ENCODE results near the gene MOK.

The MOK gene

DNA sequence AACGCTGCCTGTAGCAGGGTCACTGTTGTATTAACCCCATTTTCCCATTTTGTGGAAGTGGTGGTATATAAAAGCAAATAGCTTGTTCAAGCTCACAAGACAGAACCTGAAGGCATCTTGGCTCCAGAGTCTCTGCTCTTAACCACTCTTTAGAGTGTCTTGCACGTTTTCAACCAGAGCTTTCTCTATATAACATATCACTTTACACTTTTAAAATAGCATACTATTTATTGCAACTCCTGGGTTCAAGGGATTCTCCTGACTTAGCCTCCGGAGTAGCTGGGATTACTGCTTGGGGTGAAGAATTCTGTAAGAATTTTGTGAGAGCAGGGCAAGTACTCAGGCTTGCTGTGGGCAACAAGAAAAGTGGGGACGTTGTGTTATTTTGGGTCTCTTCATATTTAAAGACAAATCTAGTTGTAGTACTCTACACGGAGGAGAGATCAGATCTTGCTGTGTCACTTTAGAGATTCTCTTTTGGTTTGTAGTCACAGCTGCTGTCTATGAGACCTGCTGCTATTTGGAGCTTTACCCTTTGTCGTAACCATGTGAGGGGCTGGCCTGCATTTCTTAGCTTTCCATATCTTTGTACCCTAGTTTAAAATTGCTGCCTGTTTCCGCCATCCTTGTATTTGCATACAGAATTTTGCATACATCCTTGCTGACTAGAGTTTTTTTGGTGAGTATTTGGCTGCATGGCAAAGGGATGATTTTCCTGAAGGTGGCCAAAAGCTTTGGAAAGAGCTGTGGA lies 124.5 kb downstream of the MOK start:
- Histone ChIP-seq H2AFZ (ENCODE audit: low read depth) (no peak overlapping the region), H3K4me1 (ENCODE audit: low read depth, poor library complexity, severe bottlenecking) (peaks cover 17% of the 10 kb centered on the region), H3K4me3 (IDR thresholded peaks at IDR 0.05; ENCODE audit: insufficient read depth, low read depth, low read length) (no peak overlapping the region), H4K20me1 (ENCODE audit: insufficient read depth) (no peaks in the 10 kb centered on the region; the same call in 1 of the 2 replicates), H3K36me3 (ENCODE audit: insufficient read depth) (no peaks in the 10 kb centered on the region), H3K79me2 (ENCODE audit: insufficient read depth, low read depth) (peaks cover 42% of the 10 kb centered on the region), H3K27ac (no peak overlapping the region), H3K9ac (no peak overlapping the region), H3K27me3 (ENCODE audit: insufficient read depth, low read depth) (no peaks in the 10 kb centered on the region), H3K4me2 (no peak overlapping the region)
- TF ChIP-seq, protein P1, sequence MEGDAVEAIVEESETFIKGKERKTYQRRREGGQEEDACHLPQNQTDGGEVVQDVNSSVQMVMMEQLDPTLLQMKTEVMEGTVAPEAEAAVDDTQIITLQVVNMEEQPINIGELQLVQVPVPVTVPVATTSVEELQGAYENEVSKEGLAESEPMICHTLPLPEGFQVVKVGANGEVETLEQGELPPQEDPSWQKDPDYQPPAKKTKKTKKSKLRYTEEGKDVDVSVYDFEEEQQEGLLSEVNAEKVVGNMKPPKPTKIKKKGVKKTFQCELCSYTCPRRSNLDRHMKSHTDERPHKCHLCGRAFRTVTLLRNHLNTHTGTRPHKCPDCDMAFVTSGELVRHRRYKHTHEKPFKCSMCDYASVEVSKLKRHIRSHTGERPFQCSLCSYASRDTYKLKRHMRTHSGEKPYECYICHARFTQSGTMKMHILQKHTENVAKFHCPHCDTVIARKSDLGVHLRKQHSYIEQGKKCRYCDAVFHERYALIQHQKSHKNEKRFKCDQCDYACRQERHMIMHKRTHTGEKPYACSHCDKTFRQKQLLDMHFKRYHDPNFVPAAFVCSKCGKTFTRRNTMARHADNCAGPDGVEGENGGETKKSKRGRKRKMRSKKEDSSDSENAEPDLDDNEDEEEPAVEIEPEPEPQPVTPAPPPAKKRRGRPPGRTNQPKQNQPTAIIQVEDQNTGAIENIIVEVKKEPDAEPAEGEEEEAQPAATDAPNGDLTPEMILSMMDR (conservative IDR thresholded peaks at IDR 0.05; ENCODE audit: low read depth, low read length), result no peak

All from KMS-11 (cell line).